Measurements from ENCODE around the gene ZNF160. TPM values are rescaled to one million over a fixed set of nuclear protein-coding genes. Genes with fewer than 3 reads are reported as not detected.
"Not testable (repeated sequence)": the region's sequence is repeated elsewhere in the genome, so short reads cannot be mapped to it uniquely, and the experiment has no call there.

The ZNF160 gene
- total RNA-seq, 1 experiment from 2014 or later = 33.3 TPM

DNA sequence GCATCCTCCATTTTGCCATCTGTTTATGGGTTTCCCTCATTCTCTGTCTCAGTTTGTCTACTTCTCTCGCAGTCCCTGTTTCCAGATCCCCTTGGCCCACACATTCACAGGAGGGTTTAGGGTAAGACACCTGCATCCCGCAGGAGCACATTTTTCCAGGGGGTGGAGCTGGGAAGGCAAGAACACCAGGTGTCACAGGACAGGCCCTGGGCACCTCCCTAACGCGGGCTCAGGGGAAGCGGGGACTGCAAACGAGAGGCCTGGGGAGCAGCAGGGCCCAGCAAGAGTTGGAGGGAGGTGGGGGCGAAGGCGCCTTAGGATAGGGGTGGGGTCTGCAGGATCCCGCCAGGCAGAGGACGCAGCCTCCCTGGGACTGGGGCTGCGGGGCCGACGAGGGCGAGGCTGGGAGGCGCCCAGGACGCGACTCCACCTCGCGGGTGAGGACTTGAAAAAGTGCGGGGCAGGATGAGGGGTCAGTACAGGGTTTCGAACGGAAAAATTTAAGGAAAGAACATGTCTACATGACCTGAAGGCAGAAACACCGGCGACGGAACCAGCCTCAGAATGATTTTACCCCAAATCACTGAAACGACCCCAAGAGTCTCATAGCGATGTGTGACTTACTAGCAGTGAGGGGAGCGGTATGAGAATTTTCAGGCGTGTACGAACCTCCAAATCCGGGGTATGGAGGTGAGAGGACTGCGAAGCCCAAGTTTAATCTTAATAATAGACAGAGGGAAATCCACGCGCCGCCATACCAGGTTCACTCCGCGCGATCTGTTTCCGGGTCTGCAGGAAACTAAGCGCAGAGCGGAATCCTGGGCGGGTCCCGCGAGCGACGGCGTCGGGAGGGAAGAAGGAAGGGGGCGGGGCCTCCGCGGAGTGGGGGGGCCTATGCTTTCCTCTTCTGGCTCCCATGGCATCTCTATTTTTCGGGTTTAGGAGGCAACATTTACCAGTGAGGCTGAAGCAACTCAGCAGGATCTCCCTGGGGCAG, 65.8 kb downstream of the ZNF160 start:
- H3K9me3 Mint-ChIP-seq (ENCODE audit: unreplicated experiment) = peaks cover 34% of the 10 kb centered on the region
- ChIA-PET CTCF (no interaction called here), POLR2A (no interaction called here)
- H3K4me1 ChIP-seq = no peaks in the 10 kb centered on the region
- H3K36me3 ChIP-seq (ENCODE audit: control insufficient read depth, insufficient read depth, low read length) = no peaks in the 10 kb centered on the region
- TF ChIP-seq, protein P1, sequence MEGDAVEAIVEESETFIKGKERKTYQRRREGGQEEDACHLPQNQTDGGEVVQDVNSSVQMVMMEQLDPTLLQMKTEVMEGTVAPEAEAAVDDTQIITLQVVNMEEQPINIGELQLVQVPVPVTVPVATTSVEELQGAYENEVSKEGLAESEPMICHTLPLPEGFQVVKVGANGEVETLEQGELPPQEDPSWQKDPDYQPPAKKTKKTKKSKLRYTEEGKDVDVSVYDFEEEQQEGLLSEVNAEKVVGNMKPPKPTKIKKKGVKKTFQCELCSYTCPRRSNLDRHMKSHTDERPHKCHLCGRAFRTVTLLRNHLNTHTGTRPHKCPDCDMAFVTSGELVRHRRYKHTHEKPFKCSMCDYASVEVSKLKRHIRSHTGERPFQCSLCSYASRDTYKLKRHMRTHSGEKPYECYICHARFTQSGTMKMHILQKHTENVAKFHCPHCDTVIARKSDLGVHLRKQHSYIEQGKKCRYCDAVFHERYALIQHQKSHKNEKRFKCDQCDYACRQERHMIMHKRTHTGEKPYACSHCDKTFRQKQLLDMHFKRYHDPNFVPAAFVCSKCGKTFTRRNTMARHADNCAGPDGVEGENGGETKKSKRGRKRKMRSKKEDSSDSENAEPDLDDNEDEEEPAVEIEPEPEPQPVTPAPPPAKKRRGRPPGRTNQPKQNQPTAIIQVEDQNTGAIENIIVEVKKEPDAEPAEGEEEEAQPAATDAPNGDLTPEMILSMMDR (IDR thresholded peaks at IDR 0.05; ENCODE audit: insufficient read depth in 1 of 2, low read depth in 1 of 2, low read length in 1 of 2, severe bottlenecking in 1 of 2, unreplicated experiment in 1 of 2) = no peak
- no peak overlapping the region for H3K27ac Mint-ChIP-seq (ENCODE audit: unreplicated experiment)
- no peaks in the 10 kb centered on the region for H3K36me3 Mint-ChIP-seq (ENCODE audit: insufficient read depth, unreplicated experiment)
- intact Hi-C loops (cut with micrococcal nuclease; ENCODE audit: unreplicated experiment) = no loop called here
- no peak overlapping the region for H3K4me3 Mint-ChIP-seq (ENCODE audit: unreplicated experiment)
- H3K9me3 ChIP-seq = peaks cover 24% of the 10 kb centered on the region; the same call in 1 of the 2 replicates
- no peaks in the 10 kb centered on the region for H3K27me3 Mint-ChIP-seq (ENCODE audit: insufficient read depth, unreplicated experiment)
- H3K27me3 ChIP-seq (replicated peaks; ENCODE audit: control insufficient read depth, insufficient read depth, low read length) = no peaks in the 10 kb centered on the region
- BruUV-seq (replicated peaks) = no TSS peak
- no peak for DNase-seq
- no peaks in the 10 kb centered on the region for H3K4me1 Mint-ChIP-seq (ENCODE audit: low read depth, unreplicated experiment)
- H3K4me3 ChIP-seq (ENCODE audit: low read depth, low read length) = no peak overlapping the region

DNA sequence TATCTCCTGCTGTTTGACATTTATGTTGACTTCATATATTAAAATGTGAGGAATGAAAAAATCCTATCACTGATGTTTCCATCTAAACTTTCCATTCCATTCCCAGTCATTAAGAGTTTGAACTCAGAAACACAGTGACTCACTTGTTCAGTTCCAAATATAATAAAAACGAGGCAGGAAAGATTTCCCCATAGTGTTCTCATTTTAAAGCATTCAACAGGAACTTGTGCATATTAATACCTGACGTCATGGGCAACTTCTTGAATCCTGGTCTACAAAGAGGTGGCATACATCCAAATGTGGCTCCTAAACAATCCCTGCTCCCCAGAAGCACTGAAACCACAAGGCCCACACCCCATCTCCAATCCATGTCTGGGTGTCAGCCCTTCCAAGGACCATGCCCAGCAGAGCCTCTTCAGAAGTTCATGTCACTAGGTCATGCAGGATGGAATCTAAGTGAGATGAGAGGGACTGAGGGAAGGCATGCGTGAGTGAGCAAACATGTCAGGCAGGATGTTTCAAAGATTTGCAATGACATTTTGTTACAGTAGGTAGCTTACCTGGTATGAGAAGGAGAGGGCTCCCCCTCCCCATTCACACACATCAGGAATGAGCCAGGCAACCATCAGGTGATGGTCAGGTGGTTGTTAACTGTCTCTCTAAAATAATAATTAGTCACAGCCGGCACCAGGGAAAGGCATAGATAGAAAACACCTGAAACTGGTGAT, 68.1 kb downstream of the ZNF160 start:
- Mint-ChIP-seq H3K36me3 (ENCODE audit: insufficient read depth, unreplicated experiment) (peaks cover 5% of the 10 kb centered on the region), H3K27me3 (ENCODE audit: insufficient read depth, unreplicated experiment) (no peaks in the 10 kb centered on the region), H3K4me1 (ENCODE audit: low read depth, unreplicated experiment) (no peaks in the 10 kb centered on the region), H3K27ac (ENCODE audit: unreplicated experiment) (no peak overlapping the region), H3K4me3 (ENCODE audit: unreplicated experiment) (no peak overlapping the region), H3K9me3 (ENCODE audit: unreplicated experiment) (peaks cover 36% of the 10 kb centered on the region)
- Histone ChIP-seq H3K27me3 (replicated peaks; ENCODE audit: control insufficient read depth, insufficient read depth, low read length) (no peaks in the 10 kb centered on the region), H3K9me3 (peaks cover 26% of the 10 kb centered on the region), H3K4me1 (no peaks in the 10 kb centered on the region), H3K36me3 (ENCODE audit: control insufficient read depth, insufficient read depth, low read length) (no peaks in the 10 kb centered on the region), H3K4me3 (ENCODE audit: low read depth, low read length) (no peak overlapping the region)
- BruUV-seq (replicated peaks) = no TSS peak
- ChIA-PET POLR2A (no interaction called here), CTCF (no interaction called here)
- TF ChIP-seq, protein P1 (IDR thresholded peaks at IDR 0.05; ENCODE audit: insufficient read depth in 1 of 2, low read depth in 1 of 2, low read length in 1 of 2, severe bottlenecking in 1 of 2, unreplicated experiment in 1 of 2) = no peak
- intact Hi-C loops (cut with micrococcal nuclease; ENCODE audit: unreplicated experiment) = no loop called here
- DNase-seq = no peak

DNA sequence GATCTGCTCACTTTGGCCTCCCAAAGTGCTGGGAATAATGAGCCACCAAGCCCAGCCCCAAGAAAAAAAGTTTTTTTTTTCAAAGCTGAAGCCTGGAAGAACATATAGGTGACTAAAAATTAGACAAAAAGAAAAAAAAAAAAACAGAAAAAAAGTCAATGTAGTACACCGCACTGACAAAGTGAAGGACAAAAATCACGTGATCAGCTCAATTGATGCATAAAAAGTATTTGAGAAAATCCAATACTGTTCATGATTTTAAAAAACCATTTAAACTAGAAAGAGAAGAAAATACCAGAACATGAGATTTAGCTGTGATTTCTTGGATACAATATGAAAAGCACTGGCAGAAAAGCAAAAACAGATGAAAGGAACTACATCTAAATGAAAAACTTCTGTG, 69.2 kb downstream of the ZNF160 start:
- Mint-ChIP-seq H3K9me3 (ENCODE audit: unreplicated experiment) (peaks cover 35% of the 10 kb centered on the region), H3K27me3 (ENCODE audit: insufficient read depth, unreplicated experiment) (no peaks in the 10 kb centered on the region), H3K4me1 (ENCODE audit: low read depth, unreplicated experiment) (no peaks in the 10 kb centered on the region), H3K36me3 (ENCODE audit: insufficient read depth, unreplicated experiment) (peaks cover 5% of the 10 kb centered on the region), H3K4me3 (ENCODE audit: unreplicated experiment) (no peak overlapping the region), H3K27ac (ENCODE audit: unreplicated experiment) (no peak overlapping the region)
- Histone ChIP-seq H3K36me3 (ENCODE audit: control insufficient read depth, insufficient read depth, low read length) (no peaks in the 10 kb centered on the region), H3K4me1 (no peaks in the 10 kb centered on the region), H3K9me3 (peaks cover 36% of the 10 kb centered on the region), H3K27me3 (replicated peaks; ENCODE audit: control insufficient read depth, insufficient read depth, low read length) (no peaks in the 10 kb centered on the region), H3K4me3 (ENCODE audit: low read depth, low read length) (no peak overlapping the region)
- no peak for DNase-seq
- BruUV-seq (replicated peaks) = no TSS peak
- POLR2A ChIA-PET = no interaction called here
- CTCF ChIA-PET = no interaction called here
- TF ChIP-seq, protein P1 (IDR thresholded peaks at IDR 0.05; ENCODE audit: insufficient read depth in 1 of 2, low read depth in 1 of 2, low read length in 1 of 2, severe bottlenecking in 1 of 2, unreplicated experiment in 1 of 2) = no peak
- intact Hi-C loops (cut with micrococcal nuclease; ENCODE audit: unreplicated experiment) = no loop called here

DNA sequence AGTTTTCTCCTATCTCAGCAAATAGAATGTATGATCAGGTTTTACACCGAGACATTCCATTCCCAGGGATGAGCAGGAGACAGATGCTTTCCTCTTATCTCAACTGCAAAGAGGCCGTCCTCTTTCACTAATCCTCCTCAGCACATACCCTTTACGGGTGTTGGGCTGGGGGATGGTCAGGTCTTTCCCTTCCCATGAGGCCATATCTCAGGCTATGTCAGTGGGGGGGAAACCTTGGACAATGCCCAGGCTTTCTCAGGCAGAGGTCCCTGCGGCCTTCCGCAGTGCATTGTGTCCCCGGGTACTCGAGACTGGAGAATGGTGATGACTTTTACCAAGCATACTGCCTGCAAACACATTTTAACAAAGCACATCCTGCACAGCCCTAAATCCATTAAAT, 74.9 kb downstream of the ZNF160 start:
- peaks cover 11% of the 10 kb centered on the region for H3K36me3 Mint-ChIP-seq (ENCODE audit: insufficient read depth, unreplicated experiment)
- H3K27me3 Mint-ChIP-seq (ENCODE audit: insufficient read depth, unreplicated experiment); POLR2A ChIA-PET: not testable (repeated sequence)

More for the DNA sequence above, 74.9 kb downstream of the ZNF160 start:
- H3K4me3 Mint-ChIP-seq (ENCODE audit: unreplicated experiment) = peak overlapping the region; percentile 33
- H3K27ac Mint-ChIP-seq (ENCODE audit: unreplicated experiment) = peak overlapping the region; percentile 55
- DNase-seq = peak; percentile 60 to 66
- CTCF ChIA-PET; H3K4me1 Mint-ChIP-seq (ENCODE audit: low read depth, unreplicated experiment); H3K4me1 ChIP-seq; intact Hi-C loops (cut with micrococcal nuclease; ENCODE audit: unreplicated experiment); BruUV-seq (replicated peaks); H3K4me3 ChIP-seq (ENCODE audit: low read depth, low read length); H3K27me3 ChIP-seq (replicated peaks; ENCODE audit: control insufficient read depth, insufficient read depth, low read length); H3K36me3 ChIP-seq (ENCODE audit: control insufficient read depth, insufficient read depth, low read length): not testable (repeated sequence)
- peaks cover 24% of the 10 kb centered on the region; the same call in 1 of the 2 replicates for H3K9me3 ChIP-seq
- H3K9me3 Mint-ChIP-seq (ENCODE audit: unreplicated experiment) = peaks cover 24% of the 10 kb centered on the region
